Activated T-helper 1 cell treated with anti-CD3 and anti-CD28 coated beads, Interleukin-2, amount 50 U/mL, for 16 hours (primary cell): ENCODE data around the gene SMOC1.

Experiments
- DNase-seq, 2 donors: peaks; one replicate each; pipeline ENCODE4 v3.0.0-alpha.2; 2020; ENCODE audit warnings: low read depth in 1 of 2, low spot score in 1 of 2

The SMOC1 gene

GRCh38 chr14:69879175-69880043 is at the start of gene SMOC1:
TSS of gene SMOC1 (plus strand) at chr14:69879416. CDS start at chr14:69879679, 263 bp downstream.
- no peak for DNase-seq

- DNase-seq, result no peak
Observed at GRCh38 chr14:69838881-69839416, 40.3 kb upstream of the SMOC1 start.

- no peak for DNase-seq
Observed at GRCh38 chr14:69839661-69840060, 39.6 kb upstream of the SMOC1 start.

- no peak for DNase-seq
Observed at GRCh38 chr14:69841656-69842055, 37.6 kb upstream of the SMOC1 start.

GRCh38 chr14:69842686-69843420 is 36.4 kb upstream of the SMOC1 start:
- DNase-seq, result no peak

- no peak for DNase-seq
Observed at GRCh38 chr14:69844171-69844570, 35.0 kb upstream of the SMOC1 start.

- no peak for DNase-seq
Observed at GRCh38 chr14:69845050-69845581, 34.1 kb upstream of the SMOC1 start.

- no peak for DNase-seq
Observed at GRCh38 chr14:69845787-69846186, 33.4 kb upstream of the SMOC1 start.

GRCh38 chr14:69848156-69848555 is 31.1 kb upstream of the SMOC1 start:
- no peak for DNase-seq

GRCh38 chr14:69848903-69849391 is 30.3 kb upstream of the SMOC1 start:
- no peak for DNase-seq

- DNase-seq, result no peak
Observed at GRCh38 chr14:69850086-69850735, 29.0 kb upstream of the SMOC1 start.

- no peak for DNase-seq
Observed at GRCh38 chr14:69850736-69851112, 28.5 kb upstream of the SMOC1 start.

GRCh38 chr14:69852531-69853321 is 26.5 kb upstream of the SMOC1 start:
- no peak for DNase-seq

- DNase-seq, result no peak
Observed at GRCh38 chr14:69853774-69854173, 25.4 kb upstream of the SMOC1 start.

GRCh38 chr14:69854598-69854997 is 24.6 kb upstream of the SMOC1 start:
- DNase-seq, result no peak

- DNase-seq, result no peak
Observed at GRCh38 chr14:69855180-69855832, 23.9 kb upstream of the SMOC1 start.

GRCh38 chr14:69858801-69859200 is 20.4 kb upstream of the SMOC1 start:
- DNase-seq, result no peak

- DNase-seq, result no peak
Observed at GRCh38 chr14:69859591-69859990, 19.6 kb upstream of the SMOC1 start.

- no peak for DNase-seq
Observed at GRCh38 chr14:69860221-69860620, 19.0 kb upstream of the SMOC1 start.

- no peak for DNase-seq
Observed at GRCh38 chr14:69861025-69861569, 18.1 kb upstream of the SMOC1 start.
